Osteoblast (primary cell): ENCODE measurements around the gene WDR86. TPM values are rescaled to one million over a fixed set of nuclear protein-coding genes. Genes with fewer than 3 reads are reported as not detected.

ENCODE experiments used
- DNase-seq: peaks from one replicate; pipeline ENCODE4 v3.0.0; 2011; ENCODE audit warnings: low spot score, mixed read lengths; ENCODE audit not compliant: insufficient read length; ENCODE audit errors: missing footprints
- H2AFZ ChIP-seq: 2 replicates; pipeline ENCODE4 v1.6.0; 2011; ENCODE audit warnings: mild to moderate bottlenecking, low read length
- H3K27ac ChIP-seq: 2 replicates; pipeline ENCODE4 v1.5.1; 2011; ENCODE audit warnings: mild to moderate bottlenecking, low read depth, low read length, moderate library complexity
- H3K27me3 ChIP-seq: 2 replicates; pipeline ENCODE4 v1.6.0; 2012; ENCODE audit warnings: mild to moderate bottlenecking, control low read depth, inconsistent platforms, low read length, moderate library complexity; ENCODE audit not compliant: insufficient read depth
- H3K36me3 ChIP-seq: 2 replicates; pipeline ENCODE4 v1.5.1; 2011; ENCODE audit warnings: mild to moderate bottlenecking, low read length, control low read depth, moderate library complexity; ENCODE audit not compliant: insufficient read depth
- H3K4me1 ChIP-seq: 2 replicates; pipeline ENCODE4 v1.5.1; 2011; ENCODE audit warnings: mild to moderate bottlenecking, low read length, control low read depth, moderate library complexity; ENCODE audit not compliant: insufficient read depth
- H3K4me2 ChIP-seq: 2 replicates; pipeline ENCODE4 v1.6.0; 2011; ENCODE audit warnings: mild to moderate bottlenecking, low read length; ENCODE audit not compliant: insufficient read depth
- H3K4me3 ChIP-seq: fragments of 200-600 bp; sonication (generic); 3 replicates; pipeline ENCODE4 v1.5.1; 2012; ENCODE audit warnings: mild to moderate bottlenecking, low read length, inconsistent platforms; ENCODE audit not compliant: insufficient read depth
- H3K79me2 ChIP-seq: 2 replicates; pipeline ENCODE4 v1.6.0; 2012; ENCODE audit warnings: mild to moderate bottlenecking, low read length, control low read depth, inconsistent platforms; ENCODE audit not compliant: insufficient read depth
- H3K9me3 ChIP-seq: 2 replicates; pipeline ENCODE4 v1.5.1; 2011; ENCODE audit warnings: low read depth, low read length, control low read depth
- H4K20me1 ChIP-seq: 2 replicates; pipeline ENCODE4 v1.6.0; 2012; ENCODE audit warnings: mild to moderate bottlenecking, low read length, control low read depth; ENCODE audit not compliant: insufficient read depth
- CTCF ChIP-seq: IDR thresholded peaks from 2 replicates; pipeline ENCODE4 v1.5.1; 2011; ENCODE audit warnings: mild to moderate bottlenecking, low read depth, low read length, moderate library complexity; ENCODE audit errors: extremely low read depth
- total RNA-seq: library from RNA; depleted of rRNA; stranded (reverse); fragments of >200 nt; gene quantifications from 2 replicates; pipeline ENCODE4 v1.2.3, GENCODE V29; 2012

The WDR86 gene
- total RNA-seq, 1 donor = 15.6 TPM

GRCh38 chr7:151378496-151379192 lies 31.2 kb downstream of the WDR86 start:
- TF ChIP-seq CTCF = no peak
- H4K20me1 ChIP-seq = no peaks in the 10 kb centered on the region
- H3K36me3 ChIP-seq = peaks cover 15% of the 10 kb centered on the region
- H3K27me3 ChIP-seq = peaks cover 10% of the 10 kb centered on the region
- H3K4me3 ChIP-seq = no peak overlapping the region
- H3K9me3 ChIP-seq = no peaks in the 10 kb centered on the region
- peak; percentile 44 for DNase-seq
- H3K4me1 ChIP-seq = no peaks in the 10 kb centered on the region
- H3K4me2 ChIP-seq = no peak overlapping the region
- no peak overlapping the region for H2AFZ ChIP-seq
- no peak overlapping the region for H3K27ac ChIP-seq
- no peaks in the 10 kb centered on the region for H3K79me2 ChIP-seq

- DNase-seq = peak; percentile 21
- Histone ChIP-seq H3K79me2 (no peaks in the 10 kb centered on the region), H3K27ac (no peak overlapping the region), H2AFZ (no peak overlapping the region), H3K36me3 (peaks cover 15% of the 10 kb centered on the region), H3K4me1 (no peaks in the 10 kb centered on the region), H3K4me2 (no peak overlapping the region), H4K20me1 (no peaks in the 10 kb centered on the region), H3K9me3 (no peaks in the 10 kb centered on the region), H3K27me3 (peaks cover 10% of the 10 kb centered on the region), H3K4me3 (no peak overlapping the region)
- no peak for TF ChIP-seq CTCF
Observed at GRCh38 chr7:151378011-151378410, 31.8 kb downstream of the WDR86 start.

- H3K9me3 ChIP-seq = no peaks in the 10 kb centered on the region
- no peak overlapping the region for H2AFZ ChIP-seq
- no peaks in the 10 kb centered on the region for H3K4me1 ChIP-seq
- peaks cover 7% of the 10 kb centered on the region for H3K27me3 ChIP-seq
- H3K36me3 ChIP-seq = peaks cover 20% of the 10 kb centered on the region
- no peak overlapping the region for H3K4me2 ChIP-seq
- no peaks in the 10 kb centered on the region for H3K79me2 ChIP-seq
- no peak overlapping the region for H3K4me3 ChIP-seq
- no peak for TF ChIP-seq CTCF
- H4K20me1 ChIP-seq = no peaks in the 10 kb centered on the region
- no peak overlapping the region for H3K27ac ChIP-seq
- DNase-seq = peak; percentile 81
Observed at GRCh38 chr7:151377406-151377805, 32.4 kb downstream of the WDR86 start.

- H4K20me1 ChIP-seq = no peaks in the 10 kb centered on the region
- DNase-seq = peak; percentile 46
- TF ChIP-seq CTCF = no peak
- no peak overlapping the region for H3K4me3 ChIP-seq
- H3K79me2 ChIP-seq = no peaks in the 10 kb centered on the region
- H3K9me3 ChIP-seq = no peaks in the 10 kb centered on the region
- H3K4me2 ChIP-seq = no peak overlapping the region
- no peak overlapping the region for H2AFZ ChIP-seq
- H3K27me3 ChIP-seq = no peaks in the 10 kb centered on the region
- H3K27ac ChIP-seq = no peak overlapping the region
- no peaks in the 10 kb centered on the region for H3K4me1 ChIP-seq
- peaks cover 22% of the 10 kb centered on the region for H3K36me3 ChIP-seq
Observed at GRCh38 chr7:151376218-151376902, 33.5 kb downstream of the WDR86 start.
